IPS-11a (cell line): ENCODE results near the gene CARD9.

Experiments used
- H3K4me3 ChIP-seq: one replicate; pipeline ENCODE4 v1.5.1; 2013; ENCODE audit warnings: low read depth, low read length, control low read depth

CARD9 gene

DNA sequence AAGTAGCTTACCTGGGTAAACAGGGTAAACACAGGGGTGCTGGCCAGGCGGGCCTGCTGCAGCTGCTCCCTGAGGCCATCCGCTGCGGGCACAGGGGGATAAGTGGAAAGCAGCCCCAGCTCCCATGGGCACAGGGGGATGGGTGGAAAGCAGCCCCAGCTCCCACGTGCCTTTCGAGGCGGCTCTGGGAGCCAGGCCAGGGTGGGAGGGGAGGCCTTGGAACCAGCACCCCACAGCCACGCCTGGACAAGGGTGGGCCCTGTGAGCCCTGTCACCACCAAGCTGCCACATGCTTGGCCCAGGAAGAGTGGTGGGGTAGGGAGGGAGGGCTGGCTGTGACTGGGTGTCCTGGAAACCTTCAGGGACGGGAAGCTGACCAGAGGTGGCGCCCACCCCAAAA is 7.8 kb upstream of the CARD9 start:
- no peak overlapping the region for H3K4me3 ChIP-seq

DNA sequence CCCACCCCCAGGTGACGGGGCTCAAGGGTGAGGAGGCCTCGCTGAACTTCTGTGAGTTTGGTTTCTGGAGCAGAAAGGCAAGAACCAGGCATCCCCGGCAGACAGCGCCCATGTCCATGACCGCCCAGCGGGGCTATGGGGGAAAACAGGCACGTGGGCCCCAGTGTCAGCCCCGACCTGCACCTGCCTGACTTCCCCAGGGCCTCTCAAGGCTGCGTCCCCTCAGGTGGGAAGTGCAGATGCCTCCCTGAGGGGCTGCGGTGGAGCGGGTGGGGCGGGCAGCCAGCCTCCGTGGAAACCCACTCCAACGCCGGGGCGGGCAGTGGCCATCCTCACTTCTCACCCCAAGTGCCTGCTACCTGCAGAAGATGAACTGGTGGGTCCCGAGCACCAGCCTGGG is 6.9 kb upstream of the CARD9 start:
- no peak overlapping the region for H3K4me3 ChIP-seq

- no peak overlapping the region for H3K4me3 ChIP-seq
These were observed 6.4 kb upstream of the CARD9 start for GRCh38 chr9:136379891-136380290.

- H3K4me3 ChIP-seq, result no peak overlapping the region
These were observed 5.9 kb upstream of the CARD9 start for GRCh38 chr9:136379401-136379800.

- no peak overlapping the region for H3K4me3 ChIP-seq
These were observed 5.5 kb upstream of the CARD9 start for GRCh38 chr9:136379003-136379287.

DNA sequence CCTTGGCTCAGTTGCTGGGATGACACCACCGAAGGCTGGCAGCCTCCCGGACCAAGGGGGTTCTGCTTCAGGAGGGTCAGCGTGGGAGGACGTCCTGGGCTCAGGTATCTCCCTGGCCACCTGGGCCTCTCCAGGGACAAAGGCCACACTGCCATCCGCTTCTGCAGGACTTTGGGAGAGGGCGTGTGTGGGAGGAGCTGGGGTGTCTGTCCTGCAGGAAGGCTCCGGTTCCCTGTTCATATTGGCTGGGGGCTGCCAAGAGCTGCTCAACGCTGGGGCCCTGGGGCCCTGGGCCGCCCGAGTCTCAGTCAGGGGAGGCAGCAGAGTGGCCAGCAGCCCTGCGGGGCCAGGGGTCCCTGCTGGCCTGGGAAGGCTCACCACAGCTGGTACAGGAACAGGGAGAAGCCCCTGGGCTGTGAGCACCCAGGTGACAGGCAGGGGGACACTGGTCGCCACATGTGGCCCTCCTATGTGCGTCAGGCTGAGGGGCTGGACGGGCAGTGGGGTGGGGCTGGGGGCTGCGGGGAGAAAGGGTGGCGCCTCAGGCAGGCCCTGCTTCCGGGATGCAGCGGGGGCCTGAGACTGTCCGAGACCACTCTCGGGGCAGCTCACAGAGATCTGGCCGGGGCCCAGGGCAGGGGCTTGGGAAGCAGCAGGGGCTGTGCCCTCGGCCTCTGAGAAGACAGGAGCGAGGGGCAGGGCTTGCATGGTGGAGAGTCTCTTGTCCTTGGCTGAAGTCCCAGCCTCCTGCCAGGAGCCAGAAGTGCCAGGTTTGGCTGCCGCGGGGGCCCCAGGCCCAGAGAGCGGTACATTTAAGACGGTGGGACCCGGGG is 4.9 kb upstream of the CARD9 start:
- no peak overlapping the region for H3K4me3 ChIP-seq

DNA sequence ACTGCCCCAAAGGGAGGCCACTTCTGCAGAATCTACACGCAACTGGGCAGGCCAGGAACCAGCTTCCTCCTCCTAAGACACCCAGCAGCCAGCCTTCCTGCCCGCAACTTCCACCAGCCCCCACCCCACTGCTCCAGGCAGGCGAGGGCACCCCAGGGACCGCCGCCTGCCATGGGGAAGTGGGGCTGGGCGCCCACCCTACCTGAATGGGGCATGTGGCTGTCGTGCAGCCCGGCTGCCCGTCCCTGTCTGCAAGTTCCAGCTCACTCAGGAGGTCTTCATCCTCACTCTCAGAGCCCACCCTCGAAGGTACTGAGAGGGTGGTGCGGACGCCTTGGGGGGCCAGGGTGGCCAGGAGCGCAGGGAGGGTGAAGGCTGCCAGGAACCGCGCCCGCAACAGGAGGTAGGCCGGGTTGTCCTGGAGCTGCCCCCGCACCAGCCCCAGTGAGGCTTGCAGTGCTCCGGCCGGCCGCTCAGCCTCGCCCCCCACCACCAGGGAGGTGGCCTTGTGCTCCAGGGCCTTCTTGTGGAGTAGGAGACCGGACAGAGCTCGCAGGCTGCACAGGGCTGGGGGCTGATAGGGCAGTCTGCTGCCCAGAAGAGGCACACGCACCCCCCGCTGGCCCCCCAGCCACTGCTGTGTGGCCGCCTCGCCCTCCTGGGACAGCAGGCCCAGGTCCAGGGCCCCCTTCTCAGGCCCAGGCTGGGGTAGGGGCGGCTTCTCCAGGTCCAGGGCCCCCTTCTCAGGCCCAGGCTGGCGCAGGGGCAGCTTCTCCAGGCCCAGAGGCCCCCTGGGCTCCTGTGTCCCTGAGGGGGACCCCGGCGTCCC is 4.1 kb upstream of the CARD9 start:
- H3K4me3 ChIP-seq, result no peak overlapping the region

DNA sequence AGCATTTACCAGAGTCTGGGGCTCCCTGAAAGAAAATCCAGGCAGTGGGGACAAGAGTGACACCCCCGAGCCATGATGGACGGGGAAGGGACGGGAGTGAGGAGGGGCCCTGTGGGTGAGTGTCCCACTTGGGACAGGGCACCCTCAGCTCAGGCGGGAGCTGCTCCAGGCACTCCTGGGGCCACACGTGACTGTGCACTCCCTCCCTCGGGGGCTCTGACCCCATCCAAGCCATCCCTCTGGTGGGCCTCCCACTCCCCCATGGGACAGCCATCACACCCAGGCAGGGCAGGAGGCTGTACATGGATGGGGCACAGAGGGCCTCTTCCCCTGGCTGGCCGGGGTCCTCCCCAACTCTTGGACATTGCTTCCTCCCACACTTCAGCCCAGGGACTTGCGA is 3.0 kb upstream of the CARD9 start:
- no peak overlapping the region for H3K4me3 ChIP-seq

GRCh38 chr9:136375096-136375495 is 1.6 kb upstream of the CARD9 start:
- H3K4me3 ChIP-seq, result no peak overlapping the region

- no peak overlapping the region for H3K4me3 ChIP-seq
These were observed 710 bp upstream of the CARD9 start for GRCh38 chr9:136374183-136374575.

DNA sequence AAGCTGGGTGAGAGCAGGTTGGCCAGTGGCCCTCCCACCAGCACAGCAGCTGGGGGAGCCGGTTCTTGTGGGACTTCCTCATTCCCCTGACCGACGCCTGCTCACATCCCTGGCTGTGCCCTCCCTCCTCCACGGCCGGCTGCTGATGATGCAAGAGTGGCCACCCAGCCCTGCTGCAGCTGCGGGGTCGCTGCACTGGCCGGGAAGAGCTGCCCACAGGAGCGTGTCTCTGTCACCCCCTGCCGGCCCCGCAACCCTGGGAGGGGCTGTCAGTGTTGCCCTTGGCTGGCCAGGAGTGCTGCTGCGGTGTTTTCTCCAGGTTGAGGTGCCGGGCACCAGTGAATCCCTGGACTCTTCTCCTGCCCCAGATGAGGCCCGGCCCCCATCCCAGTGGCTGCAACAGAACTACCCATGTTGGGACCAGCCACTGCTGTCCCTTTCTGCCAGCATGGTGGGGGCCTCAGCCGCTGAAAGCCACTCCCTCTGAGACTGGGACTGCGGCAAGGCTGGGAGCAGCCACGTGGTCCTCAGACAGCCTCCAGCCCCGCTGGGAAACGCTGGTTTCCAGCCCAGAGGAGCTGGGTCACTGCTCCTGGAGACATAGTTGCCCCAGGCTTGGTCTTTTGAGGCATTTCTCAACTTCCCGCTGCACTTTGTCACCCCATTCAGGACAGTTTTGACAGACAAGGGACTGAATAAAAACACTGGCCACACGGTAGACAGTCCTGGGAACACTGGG is 739 bp downstream of the CARD9 start:
- H3K4me3 ChIP-seq, result no peak overlapping the region

DNA sequence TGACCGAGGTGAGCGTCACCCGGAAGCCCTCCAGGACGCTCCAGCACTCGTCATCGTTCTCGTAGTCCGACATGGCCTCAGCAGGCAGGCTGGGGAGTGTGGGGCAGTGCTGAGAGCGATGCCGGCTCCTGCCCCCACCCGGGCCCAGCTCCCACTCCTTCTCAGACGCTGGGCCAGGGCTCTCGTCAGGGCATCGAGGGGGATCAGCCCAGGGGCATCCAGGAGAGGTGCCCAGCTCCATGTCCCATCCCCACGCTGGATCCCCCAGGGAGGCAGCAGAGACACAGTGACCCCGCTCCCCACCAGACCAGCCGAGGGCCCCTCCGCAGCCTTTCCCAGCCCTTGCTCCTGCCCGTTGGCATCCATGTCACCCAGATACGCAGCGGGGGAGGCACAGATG is 1.5 kb downstream of the CARD9 start:
- no peak overlapping the region for H3K4me3 ChIP-seq

DNA sequence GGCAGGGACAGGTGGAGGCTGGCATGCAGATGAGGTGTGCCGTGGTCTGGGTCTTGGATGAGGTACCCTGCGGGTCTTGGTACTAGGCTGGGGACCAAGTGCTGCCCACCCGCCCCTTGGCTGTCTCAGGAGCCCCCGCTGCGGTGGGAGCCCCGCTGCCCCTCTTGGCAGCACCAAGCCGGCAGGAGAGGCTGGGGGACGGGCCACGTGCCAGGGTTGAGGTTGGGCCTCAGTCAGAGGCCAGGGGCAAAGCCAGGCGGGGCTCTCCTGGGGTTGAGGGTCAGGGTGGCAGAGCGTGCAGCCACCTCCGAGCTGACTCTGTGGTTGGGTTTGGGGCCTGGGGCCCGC is 2.0 kb downstream of the CARD9 start:
- no peak overlapping the region for H3K4me3 ChIP-seq

- H3K4me3 ChIP-seq, result no peak overlapping the region
These were observed 2.6 kb downstream of the CARD9 start for GRCh38 chr9:136370687-136371532.

- H3K4me3 ChIP-seq, result no peak overlapping the region
These were observed 3.4 kb downstream of the CARD9 start for GRCh38 chr9:136370037-136370436.

- no peak overlapping the region for H3K4me3 ChIP-seq
These were observed 5.3 kb downstream of the CARD9 start for GRCh38 chr9:136368190-136368589.

- H3K4me3 ChIP-seq, result no peak overlapping the region
These were observed 5.9 kb downstream of the CARD9 start for GRCh38 chr9:136367296-136368145.

DNA sequence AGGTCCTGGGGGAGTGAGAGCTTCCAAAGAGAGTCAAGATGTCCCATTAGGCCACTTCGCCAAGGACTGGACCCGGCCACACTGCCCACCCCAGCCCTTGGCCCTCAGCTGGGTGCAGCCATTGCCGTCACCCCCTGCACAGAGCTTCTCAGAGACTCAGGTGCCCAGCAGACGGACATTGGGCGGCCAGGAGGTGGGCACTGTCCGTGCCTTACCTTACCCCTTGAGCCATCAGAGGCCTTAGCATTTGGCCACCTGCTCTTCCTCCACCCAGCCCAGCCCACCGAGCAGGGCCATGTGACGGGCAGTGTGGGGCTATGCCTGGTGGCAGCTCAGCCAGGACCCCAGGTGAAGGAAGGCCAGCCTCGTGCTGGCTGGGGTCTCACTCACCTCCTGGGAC is 6.6 kb downstream of the CARD9 start:
- H3K4me3 ChIP-seq, result no peak overlapping the region

- H3K4me3 ChIP-seq, result no peak overlapping the region
These were observed 7.7 kb downstream of the CARD9 start for GRCh38 chr9:136365775-136366222.
